Activated CD4-positive, alpha-beta T cell treated with anti-CD3 and anti-CD28 coated beads for 1 hour (primary cell): Measurements from ENCODE around the gene MOV10.

Experiments
- DNase-seq: peaks from one replicate; pipeline ENCODE4 v3.0.0-alpha.2; 2020

The MOV10 gene

DNA sequence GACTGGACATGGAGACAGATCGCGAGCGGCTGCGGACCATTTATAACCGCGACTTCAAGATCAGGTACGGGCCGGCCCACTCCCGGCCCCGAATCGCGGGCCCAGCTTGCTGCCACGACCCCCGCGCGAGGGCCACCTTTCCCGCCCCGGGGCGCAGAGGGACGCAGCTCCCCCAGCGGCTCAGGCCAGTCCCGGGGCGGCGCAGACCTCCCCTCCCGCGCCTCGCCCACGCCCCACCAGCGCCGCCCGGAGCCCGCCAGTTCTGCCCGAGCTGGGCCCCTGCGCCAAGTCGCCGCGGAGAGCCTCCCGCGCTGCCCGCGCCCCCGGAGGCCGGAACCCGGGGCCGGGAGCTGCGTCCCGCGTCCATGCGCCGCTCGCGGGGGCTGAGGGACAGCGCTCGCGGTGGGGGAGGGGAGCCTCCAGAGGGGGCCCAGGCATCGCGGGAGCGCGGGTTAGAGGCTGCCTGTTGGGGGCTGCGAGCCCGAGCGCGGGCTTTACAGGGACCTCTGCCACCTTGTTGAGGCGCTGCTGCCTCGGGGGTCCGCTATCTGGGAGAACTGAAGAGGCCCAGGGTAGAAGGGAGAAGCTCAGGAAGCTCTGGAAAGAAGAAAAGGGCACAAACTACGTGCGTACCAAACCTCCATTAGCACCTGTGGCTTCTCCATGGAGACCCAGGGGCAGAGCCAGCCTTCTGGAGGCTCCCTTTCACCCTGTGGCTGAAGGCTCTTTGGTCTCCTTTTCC lies 698 bp downstream of the MOV10 start:
- peak; percentile 28 for DNase-seq

DNA sequence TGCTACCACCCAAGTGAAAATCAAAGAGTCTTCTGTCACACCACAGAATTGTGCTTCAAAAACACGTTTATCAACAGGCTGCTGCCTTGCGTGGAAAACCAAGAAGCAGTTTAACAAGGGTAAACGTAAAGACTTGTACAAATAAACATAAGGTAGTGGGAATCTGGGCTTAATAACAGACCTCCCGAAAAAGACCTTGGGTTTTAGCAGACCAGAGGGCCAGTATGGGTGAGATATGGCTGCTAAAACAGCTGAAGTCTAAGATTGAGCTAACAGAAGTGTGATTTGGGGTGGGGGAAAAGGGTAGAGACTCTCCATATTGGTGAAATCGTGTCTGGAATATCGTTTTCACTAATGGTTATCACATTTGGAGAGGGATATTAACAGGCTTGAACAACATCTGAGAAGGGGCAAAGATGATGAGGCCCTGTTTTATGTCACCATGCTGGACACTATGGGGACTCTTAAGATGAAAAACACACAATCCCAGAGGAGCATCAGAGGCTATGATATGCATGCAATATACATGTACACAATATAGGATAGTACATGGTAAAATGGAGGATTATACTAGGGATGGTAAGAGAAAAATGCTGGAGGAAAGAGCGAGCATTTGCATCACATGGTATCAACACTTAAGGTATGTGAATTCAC lies 1.4 kb downstream of the MOV10 start:
- DNase-seq: no peak

GRCh38 chr1:112676543-112676942 lies 2.1 kb downstream of the MOV10 start:
- no peak for DNase-seq

DNA sequence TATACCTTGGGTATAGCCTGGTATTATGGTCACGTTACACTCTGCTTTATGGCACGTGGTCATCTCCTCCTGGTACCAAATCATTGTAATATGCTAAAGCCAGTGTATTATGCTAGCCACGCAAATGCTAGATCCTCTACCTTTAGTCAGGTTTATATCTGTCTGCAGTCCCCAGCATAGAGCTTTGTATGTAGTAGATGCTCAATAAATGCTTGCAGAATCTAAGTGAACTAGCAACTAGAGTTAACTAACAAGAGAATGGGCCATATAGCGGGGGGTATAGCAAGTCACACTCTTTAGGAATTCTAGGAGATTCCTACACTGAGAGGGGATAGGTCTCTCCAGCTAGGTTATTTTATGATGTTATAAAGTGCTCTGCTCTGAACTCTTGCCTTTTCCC lies 3.0 kb downstream of the MOV10 start:
- DNase-seq: no peak

DNA sequence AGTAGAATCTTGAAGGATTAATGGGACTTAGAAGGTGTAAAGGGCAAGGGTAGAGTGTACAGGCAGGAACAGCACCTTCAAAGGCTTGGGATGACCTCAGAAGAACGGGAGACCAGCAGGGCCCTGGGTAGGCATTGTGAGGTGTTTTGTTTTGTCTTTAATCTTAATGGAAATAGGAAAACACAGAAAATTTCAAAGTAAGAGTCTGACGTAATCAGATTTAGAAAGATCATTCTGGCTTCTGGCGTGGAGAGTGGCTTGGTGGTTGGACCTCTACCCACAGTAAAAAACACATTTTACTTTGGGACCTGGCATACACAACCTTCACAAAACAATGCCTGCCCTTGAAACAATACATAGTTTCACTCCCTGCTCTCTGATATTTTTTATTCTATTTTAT lies 4.1 kb downstream of the MOV10 start:
- DNase-seq: no peak

DNA sequence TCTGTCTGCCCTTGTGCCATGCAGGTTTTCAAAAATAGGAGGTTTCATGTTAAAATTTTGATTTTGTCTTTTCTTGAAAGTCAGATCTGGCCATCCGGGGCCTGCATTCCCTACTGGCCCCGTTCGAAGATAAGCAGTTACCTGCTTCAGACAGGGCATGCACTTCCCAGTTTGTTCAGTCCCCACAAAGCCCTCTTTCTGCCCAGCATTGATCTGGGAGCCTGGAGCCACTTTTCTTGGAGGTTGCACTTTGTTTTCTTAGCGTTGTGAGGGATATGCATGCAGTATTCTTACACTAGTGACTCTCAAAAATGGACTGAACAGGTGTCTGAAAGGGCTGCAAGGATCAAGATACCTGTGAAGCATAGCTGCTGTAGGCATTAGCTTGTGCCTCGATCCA lies 11.5 kb downstream of the MOV10 start:
- DNase-seq: no peak

DNA sequence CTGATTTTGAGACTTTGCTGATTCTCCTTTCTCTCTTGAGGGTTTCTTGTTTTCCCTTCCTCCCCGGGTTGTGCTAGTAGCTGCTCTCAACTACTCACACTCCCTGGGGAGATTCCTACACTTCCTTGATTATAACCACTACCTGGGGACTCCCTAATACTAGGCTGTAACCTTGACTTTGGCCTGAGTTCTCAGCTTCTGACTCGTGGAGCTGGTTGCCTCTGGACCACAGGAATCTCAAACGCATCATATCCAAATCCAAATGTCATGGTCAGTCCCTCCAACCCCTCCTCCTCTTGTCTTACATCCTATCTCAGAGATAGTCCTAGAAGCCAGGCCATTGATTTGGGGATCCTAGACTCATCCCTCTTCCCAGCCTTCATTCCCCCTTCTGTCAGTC lies 12.0 kb downstream of the MOV10 start:
- no peak for DNase-seq

- DNase-seq: no peak
These were observed 12.4 kb downstream of the MOV10 start for GRCh38 chr1:112686835-112687234.

- DNase-seq: no peak
These were observed 12.9 kb downstream of the MOV10 start for GRCh38 chr1:112687361-112687760.

DNA sequence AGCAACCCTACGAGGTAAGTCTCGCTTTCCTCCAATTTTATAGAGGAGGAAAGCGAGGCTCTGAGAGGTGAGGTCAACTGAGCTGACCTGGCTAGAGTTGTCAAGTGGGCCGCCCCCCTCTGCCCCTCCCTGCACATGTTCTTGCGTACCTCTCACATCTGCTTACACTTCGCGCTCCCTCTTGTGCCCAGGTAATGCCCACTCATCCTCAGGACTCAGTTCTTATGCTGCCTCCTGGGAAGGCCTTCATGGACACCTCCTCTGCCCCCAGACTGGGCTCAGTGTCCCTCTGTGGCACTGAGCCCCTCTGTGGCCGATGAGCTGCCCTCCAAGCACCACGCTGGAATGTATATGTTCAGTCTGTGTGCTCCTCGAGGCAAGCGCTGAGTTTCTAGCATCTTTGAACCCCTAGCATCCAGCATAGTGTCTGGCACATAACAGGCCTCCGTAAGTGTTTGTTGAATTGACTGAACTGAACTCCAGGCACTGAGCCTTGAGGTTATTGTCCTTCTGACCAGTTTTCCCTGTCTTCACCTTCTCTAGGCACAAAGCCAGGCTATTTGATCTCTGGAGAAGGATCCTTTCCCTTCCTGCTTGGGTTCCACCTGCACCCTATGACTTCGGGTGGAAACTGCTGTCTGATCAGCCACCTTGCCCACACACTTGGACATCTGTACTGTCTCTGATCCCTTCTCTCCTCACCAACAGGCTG lies 13.5 kb downstream of the MOV10 start:
- no peak for DNase-seq

- no peak for DNase-seq
These were observed 14.3 kb downstream of the MOV10 start for GRCh38 chr1:112688781-112689193.

DNA sequence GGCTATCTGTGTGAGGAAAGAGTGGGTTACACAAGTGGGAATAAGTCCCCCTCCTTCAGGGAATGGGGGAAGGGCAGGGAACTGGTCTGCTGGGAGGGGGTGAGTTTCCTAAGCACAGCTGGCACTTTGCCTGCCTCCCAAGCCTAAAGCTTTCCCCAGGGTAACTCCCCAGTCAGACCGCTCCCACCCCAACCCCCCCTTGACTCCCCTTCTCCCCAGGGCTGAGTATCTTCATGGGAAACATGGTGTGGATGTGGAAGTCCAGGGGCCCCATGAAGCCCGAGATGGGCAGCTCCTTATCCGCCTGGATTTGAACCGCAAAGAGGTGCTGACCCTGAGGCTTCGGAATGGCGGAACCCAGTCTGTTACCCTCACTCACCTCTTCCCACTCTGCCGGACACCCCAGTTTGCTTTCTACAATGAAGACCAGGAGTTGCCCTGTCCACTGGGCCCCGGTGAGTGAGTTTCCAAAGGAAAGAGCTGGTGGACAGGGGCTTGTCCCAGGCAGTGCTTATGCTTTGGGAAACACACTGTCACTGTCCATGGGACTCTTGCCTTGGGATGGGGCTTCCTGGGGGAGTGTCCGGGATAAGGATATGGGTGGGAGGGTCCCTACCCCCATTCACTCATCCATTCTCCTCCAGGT lies 14.9 kb downstream of the MOV10 start:
- no peak for DNase-seq

DNA sequence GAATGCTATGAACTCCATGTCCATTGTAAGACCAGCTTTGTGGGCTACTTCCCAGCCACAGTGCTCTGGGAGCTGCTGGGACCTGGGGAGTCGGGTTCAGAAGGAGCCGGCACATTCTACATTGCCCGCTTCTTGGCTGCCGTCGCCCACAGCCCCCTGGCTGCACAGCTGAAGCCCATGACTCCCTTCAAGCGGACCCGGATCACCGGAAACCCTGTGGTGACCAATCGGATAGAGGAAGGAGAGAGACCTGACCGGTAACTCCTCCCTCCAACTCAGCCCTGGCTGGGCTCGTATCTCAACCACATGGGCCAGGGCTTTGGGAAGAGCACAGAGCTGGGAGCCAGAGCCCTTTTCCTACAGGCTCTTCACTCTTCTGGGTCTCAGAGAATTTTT lies 15.4 kb downstream of the MOV10 start:
- no peak for DNase-seq

- no peak for DNase-seq
These were observed 18.2 kb downstream of the MOV10 start for GRCh38 chr1:112692681-112693080.

DNA sequence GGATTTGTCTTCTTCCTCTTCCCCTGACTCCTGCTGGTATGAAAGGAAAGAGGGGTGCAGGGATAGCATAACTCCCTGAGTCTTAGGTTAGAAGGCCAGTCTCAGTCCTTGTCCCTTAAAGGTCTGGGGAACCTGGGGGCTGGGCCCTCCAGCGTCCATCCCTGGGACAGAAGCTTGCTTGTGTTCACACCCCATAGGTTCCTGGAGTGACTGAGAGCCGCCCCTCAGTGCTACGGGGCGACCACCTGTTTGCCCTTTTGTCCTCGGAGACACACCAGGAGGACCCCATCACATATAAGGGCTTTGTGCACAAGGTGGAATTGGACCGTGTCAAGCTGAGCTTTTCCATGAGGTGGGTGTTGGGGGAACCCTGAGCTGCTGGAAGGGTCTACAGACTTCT lies 19.4 kb downstream of the MOV10 start:
- no peak for DNase-seq

DNA sequence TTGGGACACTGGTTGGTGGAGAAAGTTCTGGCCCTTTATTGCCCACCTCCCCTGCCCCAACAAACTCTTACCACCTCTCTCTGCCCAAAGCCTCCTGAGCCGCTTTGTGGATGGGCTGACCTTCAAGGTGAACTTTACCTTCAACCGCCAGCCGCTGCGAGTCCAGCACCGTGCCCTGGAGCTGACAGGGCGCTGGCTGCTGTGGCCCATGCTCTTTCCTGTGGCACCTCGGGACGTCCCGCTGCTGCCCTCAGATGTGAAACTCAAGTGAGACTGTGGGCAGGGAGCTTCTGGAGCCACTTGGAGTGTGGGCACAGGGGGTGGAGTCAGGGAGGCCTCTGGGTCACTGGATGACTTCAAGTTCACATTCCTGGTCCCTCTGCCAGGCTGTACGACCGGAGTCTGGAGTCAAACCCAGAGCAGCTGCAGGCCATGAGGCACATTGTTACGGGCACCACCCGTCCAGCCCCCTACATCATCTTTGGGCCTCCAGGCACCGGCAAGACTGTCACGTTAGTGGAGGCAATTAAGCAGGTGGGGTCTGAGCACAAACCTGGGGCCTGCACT lies 20.0 kb downstream of the MOV10 start:
- DNase-seq: no peak

DNA sequence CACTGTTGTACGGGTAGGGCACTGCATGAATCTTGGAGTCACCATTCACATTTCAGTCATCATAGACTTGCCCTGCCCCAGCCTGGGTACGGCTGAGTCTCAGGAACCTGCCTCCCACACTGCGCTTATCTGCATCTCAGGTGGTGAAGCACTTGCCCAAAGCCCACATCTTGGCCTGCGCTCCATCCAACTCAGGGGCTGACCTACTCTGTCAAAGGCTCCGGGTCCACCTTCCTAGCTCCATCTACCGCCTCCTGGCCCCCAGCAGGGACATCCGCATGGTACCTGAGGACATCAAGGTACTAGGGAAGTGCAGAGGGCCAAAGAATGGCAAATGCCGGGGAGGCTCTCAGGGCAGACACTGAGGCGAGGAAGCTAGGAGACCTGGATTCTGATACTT lies 20.8 kb downstream of the MOV10 start:
- no peak for DNase-seq

- no peak for DNase-seq
These were observed 22.3 kb downstream of the MOV10 start for GRCh38 chr1:112696578-112697314.

DNA sequence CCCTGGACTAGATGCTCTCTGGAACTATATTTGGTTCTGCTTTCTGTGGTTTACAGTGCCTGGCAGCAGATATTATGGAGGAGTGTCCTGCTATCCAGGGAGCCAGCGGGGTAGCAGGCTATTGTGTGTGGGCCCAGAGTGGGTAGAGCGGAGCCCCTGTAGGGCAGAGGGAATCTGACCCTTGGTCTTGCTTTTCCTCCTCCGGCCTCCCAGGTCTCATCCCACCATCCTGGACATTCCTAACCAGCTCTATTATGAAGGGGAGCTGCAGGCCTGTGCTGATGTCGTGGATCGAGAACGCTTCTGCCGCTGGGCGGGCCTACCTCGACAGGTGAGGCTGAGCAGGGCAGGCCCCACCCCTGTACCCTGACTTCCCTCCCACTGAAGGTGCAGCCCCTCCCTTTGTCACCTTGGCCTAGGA lies 23.3 kb downstream of the MOV10 start:
- DNase-seq: no peak

GRCh38 chr1:112698366-112699310 lies 24.2 kb downstream of the MOV10 start:
- no peak for DNase-seq

DNA sequence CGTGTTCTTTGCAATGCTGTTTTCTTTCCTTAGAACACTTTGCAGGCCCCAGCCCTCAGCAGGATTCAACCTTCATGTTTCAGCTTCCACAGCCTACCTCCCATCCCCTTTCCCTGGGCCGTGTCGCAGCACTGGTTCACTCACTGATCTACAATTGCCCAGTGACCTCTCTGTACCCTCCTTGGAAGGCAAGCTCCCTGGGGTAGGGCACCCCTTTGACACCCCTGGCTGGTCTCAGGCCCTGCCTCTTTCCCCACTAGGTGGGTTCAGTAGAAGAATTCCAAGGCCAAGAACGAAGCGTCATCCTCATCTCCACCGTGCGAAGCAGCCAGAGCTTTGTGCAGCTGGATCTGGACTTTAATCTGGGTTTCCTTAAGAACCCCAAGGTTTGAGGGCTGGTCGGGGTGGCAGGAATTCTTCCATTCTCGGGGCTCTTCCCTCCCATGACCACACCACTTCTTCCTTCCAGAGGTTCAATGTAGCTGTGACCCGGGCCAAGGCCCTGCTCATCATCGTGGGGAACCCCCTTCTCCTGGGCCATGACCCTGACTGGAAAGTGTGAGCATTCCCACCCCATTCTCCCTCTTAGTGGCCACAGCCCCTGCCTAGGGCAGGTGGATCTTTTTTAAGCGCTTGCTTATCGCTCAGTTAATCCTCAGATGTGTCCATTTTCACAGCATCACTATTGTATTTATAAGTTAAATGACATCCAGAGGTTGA lies 25.1 kb downstream of the MOV10 start:
- DNase-seq: no peak
